Activated T-cell treated with anti-CD3 and anti-CD28 coated beads, Interleukin-2, amount 50 U/mL, for 72 hours (primary cell): ENCODE results near the gene SORCS3. TPM values are rescaled to one million over a fixed set of nuclear protein-coding genes. Genes with fewer than 3 reads are reported as not detected.
A peak's percentile ranks its signal among the peaks of the same experiment; 100 is the strongest.

Experiments used
- ATAC-seq, 2 donors: fragments of 150-1000 bp; cut with Tn5 transposase; replicated peaks in 1 of 2; 2 replicates each; pipeline ENCODE4 v1.10.0; 2021; ENCODE audit warnings: moderate library complexity in 2 of 2, mild to moderate bottlenecking in 1 of 2
- DNase-seq, 2 donors: peaks; one replicate each; pipeline ENCODE4 v3.0.0; 2021 to 2022; ENCODE audit warnings: mixed read lengths in 1 of 2
- H3K27ac Mint-ChIP-seq: one replicate; pipeline ENCODE4 v1.8.0; 2022; ENCODE audit warnings: mild to moderate bottlenecking, moderate library complexity, mixed read lengths
- H3K27me3 Mint-ChIP-seq: one replicate; pipeline ENCODE4 v1.8.0; 2022; ENCODE audit warnings: low read depth, mixed read lengths
- H3K36me3 Mint-ChIP-seq, 2 donors: one replicate each; pipeline ENCODE4 v1.8.0; 2022; ENCODE audit warnings: mixed read lengths in 2 of 2, mild to moderate bottlenecking in 1 of 2; ENCODE audit not compliant: insufficient read depth in 2 of 2
- H3K4me1 Mint-ChIP-seq: one replicate; pipeline ENCODE4 v1.8.0; 2022; ENCODE audit warnings: low read depth, mixed read lengths
- H3K4me3 Mint-ChIP-seq, 2 donors: one replicate each; pipeline ENCODE4 v1.8.0; 2022; ENCODE audit warnings: mild to moderate bottlenecking in 2 of 2, mixed read lengths in 2 of 2, moderate library complexity in 2 of 2
- H3K9me3 Mint-ChIP-seq, 2 donors: one replicate each; pipeline ENCODE4 v1.8.0; 2022; ENCODE audit warnings: mixed read lengths in 2 of 2
- total RNA-seq, 2 donors: library from RNA; stranded (reverse); gene quantifications; one replicate each; pipeline ENCODE4 v1.2.3, GENCODE V29; 2022

SORCS3 gene
- total RNA-seq, 2 donors from 2014 or later, result not detected

DNA sequence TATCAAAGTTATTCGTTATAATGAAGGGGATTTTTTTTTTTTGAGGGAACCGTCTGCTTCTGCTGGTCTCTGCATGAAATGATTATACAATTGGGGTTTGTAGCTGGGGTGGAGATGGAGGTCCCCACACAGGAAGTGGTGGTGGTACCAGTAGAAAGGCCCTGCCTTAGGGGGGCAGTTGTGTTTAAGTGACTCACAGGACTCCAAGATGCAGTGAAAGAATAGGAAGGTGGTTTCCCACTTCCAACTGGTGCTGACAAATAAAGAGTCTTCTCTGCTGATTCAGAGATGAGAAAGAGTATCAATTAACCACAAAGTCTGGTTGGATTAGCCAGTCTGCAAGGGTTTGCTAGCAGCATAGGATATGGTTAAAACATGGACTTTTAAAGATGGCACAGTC, 376.0 kb downstream of the SORCS3 start:
- ATAC-seq (peak; percentile 94 to 97), DNase-seq (peak; percentile 23 to 32)
- no peaks in the 10 kb centered on the region for H3K36me3 Mint-ChIP-seq
- no peak overlapping the region for H3K4me3 Mint-ChIP-seq
- peaks cover 3 to 5% of the 10 kb centered on the region in 2 donors for H3K9me3 Mint-ChIP-seq
- no peak overlapping the region for H3K27ac Mint-ChIP-seq
- H3K27me3 Mint-ChIP-seq, result no peaks in the 10 kb centered on the region
- H3K4me1 Mint-ChIP-seq, result peaks cover 9% of the 10 kb centered on the region

DNA sequence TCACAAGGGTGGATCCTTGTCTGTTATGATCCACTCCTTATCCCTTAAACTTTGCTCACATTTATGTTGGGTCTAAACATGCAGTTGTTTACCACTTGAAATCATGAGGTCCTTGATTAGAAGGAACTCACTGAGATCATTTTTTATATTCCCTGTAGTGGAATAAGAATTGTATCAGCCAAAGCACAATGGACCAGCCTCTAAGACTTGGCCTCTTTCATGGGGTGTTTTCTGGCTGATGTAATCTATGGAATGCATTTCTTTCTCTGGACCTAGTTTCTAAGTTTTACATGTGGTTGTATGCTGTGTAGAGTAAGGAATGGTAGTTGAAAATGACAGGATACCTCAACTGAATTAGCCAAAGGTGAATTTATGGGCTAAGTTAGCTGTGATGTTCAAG, 376.6 kb downstream of the SORCS3 start:
- Mint-ChIP-seq H3K36me3 (no peaks in the 10 kb centered on the region), H3K4me1 (peaks cover 9% of the 10 kb centered on the region), H3K27ac (no peak overlapping the region), H3K9me3 (peaks cover 3 to 5% of the 10 kb centered on the region in 2 donors), H3K27me3 (no peaks in the 10 kb centered on the region), H3K4me3 (no peak overlapping the region)
- DNase-seq (no peak), ATAC-seq (no peak)

GRCh38 chr10:105023211-105024111, 382.4 kb downstream of the SORCS3 start:
- Mint-ChIP-seq H3K36me3 (no peaks in the 10 kb centered on the region), H3K4me3 (no peak overlapping the region), H3K27ac (no peak overlapping the region), H3K9me3 (peaks cover 0 to 5% of the 10 kb centered on the region in 2 donors), H3K4me1 (no peaks in the 10 kb centered on the region), H3K27me3 (no peaks in the 10 kb centered on the region)
- DNase-seq (no peak), ATAC-seq (no peak)

GRCh38 chr10:105024184-105024583, 383.1 kb downstream of the SORCS3 start:
- H3K9me3 Mint-ChIP-seq, result peaks cover 0 to 2% of the 10 kb centered on the region in 2 donors
- no peaks in the 10 kb centered on the region for H3K4me1 Mint-ChIP-seq
- ATAC-seq (no peak), DNase-seq (no peak)
- H3K36me3 Mint-ChIP-seq, result no peaks in the 10 kb centered on the region
- no peak overlapping the region for H3K4me3 Mint-ChIP-seq
- no peaks in the 10 kb centered on the region for H3K27me3 Mint-ChIP-seq
- H3K27ac Mint-ChIP-seq, result no peak overlapping the region

- Mint-ChIP-seq H3K4me3 (no peak overlapping the region), H3K9me3 (no peaks in the 10 kb centered on the region), H3K27me3 (no peaks in the 10 kb centered on the region), H3K36me3 (no peaks in the 10 kb centered on the region), H3K27ac (no peak overlapping the region), H3K4me1 (no peaks in the 10 kb centered on the region)
- ATAC-seq, result no peak
- no peak for DNase-seq
Observed at GRCh38 chr10:105025092-105025491, 384.0 kb downstream of the SORCS3 start.

DNA sequence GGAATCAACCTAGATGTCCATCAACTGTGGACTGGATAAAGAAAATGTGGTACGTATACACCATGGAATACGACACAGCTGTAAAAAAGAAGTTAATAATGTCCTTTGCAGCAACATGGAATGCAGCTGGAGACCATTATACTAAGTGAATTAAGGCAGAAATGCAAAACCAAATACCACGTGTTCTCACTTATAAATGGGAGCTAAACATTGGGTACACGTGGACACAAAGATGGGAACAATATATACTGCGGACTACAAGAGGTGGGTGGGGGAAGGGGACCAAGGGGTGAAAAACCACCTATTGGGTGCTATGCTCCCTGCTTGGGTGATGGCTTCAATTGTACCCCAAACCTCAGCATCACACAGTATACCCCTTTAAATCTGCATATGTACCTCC, 385.5 kb downstream of the SORCS3 start:
- H3K27ac Mint-ChIP-seq, result no peak overlapping the region
- no peak overlapping the region for H3K4me3 Mint-ChIP-seq
- H3K9me3 Mint-ChIP-seq, result no peaks in the 10 kb centered on the region
- H3K36me3 Mint-ChIP-seq, result no peaks in the 10 kb centered on the region
- DNase-seq (no peak), ATAC-seq (no peak)
- H3K4me1 Mint-ChIP-seq, result no peaks in the 10 kb centered on the region
- H3K27me3 Mint-ChIP-seq, result no peaks in the 10 kb centered on the region

GRCh38 chr10:105029286-105029685, 388.2 kb downstream of the SORCS3 start:
- Mint-ChIP-seq H3K4me1 (no peaks in the 10 kb centered on the region), H3K9me3 (peaks cover 0 to 3% of the 10 kb centered on the region in 2 donors), H3K27ac (no peak overlapping the region), H3K36me3 (no peaks in the 10 kb centered on the region), H3K27me3 (no peaks in the 10 kb centered on the region), H3K4me3 (no peak overlapping the region)
- ATAC-seq (no peak), DNase-seq (no peak)

DNA sequence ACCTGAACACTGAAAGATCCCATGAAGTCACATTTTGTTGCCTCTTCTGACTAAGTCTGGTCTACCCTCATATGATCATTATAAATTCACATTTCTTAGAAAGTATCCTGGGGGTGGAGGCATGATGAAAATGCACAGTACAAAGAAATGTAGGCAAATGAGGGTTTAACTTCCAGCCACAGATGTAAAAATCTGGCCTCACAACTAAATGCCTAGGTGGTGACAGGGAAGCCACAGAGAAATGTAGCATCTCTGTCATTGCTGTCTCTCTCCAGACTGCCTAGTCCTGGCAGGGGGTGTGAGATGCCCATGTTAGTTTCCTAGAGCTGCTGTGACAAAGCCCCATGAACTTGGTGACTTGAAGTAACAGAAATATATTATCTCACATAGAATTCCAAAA, 395.9 kb downstream of the SORCS3 start:
- H3K4me3 Mint-ChIP-seq, result no peak overlapping the region
- no peak overlapping the region for H3K27ac Mint-ChIP-seq
- H3K4me1 Mint-ChIP-seq, result no peaks in the 10 kb centered on the region
- ATAC-seq, result peak in 1 of 2 donors; percentile 32
- no peaks in the 10 kb centered on the region for H3K36me3 Mint-ChIP-seq
- H3K9me3 Mint-ChIP-seq, result peaks cover 0 to 3% of the 10 kb centered on the region in 2 donors
- no peaks in the 10 kb centered on the region for H3K27me3 Mint-ChIP-seq
- DNase-seq, result no peak

DNA sequence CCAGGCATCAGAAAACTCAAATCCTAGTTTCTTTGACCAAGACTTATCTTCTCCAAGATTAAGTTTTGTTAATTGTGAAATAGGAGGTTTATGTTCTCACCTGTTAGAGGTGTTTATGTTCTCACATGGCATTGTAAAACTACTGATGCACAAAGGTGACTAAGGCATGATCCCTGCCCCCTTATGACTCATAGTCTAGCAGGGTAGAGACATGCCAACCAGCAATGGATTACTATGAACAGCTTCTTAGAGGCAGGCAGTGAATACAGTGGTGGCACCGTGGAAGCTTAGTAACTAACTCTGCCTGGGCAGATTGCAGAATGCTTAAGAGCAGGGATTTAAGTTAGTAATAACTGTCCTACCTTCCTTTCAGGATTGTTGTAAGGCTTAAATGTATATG, 400.9 kb downstream of the SORCS3 start:
- H3K4me1 Mint-ChIP-seq, result no peaks in the 10 kb centered on the region
- H3K4me3 Mint-ChIP-seq, result no peak overlapping the region

DNA sequence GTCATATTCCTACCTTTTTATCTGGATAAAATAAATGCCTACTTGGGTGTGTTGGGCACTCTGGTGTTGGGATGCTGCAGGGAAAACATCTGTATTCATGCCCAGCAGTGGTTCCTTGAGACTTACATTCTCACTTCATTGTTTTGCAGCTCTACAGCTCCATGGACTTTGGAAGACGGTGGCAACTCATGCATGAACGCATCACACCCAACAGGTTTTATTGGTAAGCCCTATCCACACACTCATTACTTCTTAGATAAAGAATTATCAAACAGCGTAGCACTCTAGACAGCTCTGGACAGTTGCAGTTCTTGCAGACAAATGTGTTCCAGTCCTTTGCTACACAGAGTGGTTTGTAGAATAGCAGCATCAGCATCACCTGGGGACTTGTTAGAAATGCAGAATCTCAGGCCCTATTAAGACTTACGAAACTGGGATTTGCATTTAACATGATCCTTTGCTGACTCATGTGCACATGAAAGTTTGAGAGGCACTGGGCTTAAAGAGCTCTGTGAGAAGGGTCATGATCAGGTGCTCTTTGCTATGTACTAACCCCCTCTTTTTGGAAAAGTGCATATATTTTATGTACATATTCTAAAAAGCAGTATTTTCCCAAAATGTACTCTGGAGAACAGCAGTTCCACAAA, 401.9 kb downstream of the SORCS3 start:
- no peak for DNase-seq

More for the DNA sequence above, 400.9 kb downstream of the SORCS3 start:
- Mint-ChIP-seq H3K36me3 (peaks cover 0 to 3% of the 10 kb centered on the region in 2 donors), H3K27me3 (no peaks in the 10 kb centered on the region), H3K27ac (no peak overlapping the region), H3K9me3 (peaks cover 0 to 2% of the 10 kb centered on the region in 2 donors)
- DNase-seq (no peak), ATAC-seq (peak; percentile 39 to 45)

DNA sequence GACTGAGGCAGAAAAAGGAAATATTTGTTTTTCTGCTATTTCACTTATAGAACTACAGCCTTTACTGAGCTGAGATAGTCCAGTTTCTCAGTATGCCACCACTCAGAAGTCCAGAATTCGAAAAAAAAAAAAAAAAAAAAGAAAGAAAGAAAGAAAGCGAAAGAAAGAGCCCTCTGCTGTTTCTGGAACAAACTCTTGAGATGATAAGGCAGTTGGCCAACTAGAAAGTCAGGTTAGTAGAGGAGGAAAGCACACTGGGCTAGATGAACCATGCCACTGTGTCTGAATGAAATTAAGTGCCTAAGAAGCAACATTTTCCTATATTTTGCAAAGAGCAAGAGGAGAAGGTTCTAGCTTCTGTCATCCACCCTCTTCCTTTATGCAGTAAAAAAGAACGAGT, 403.8 kb downstream of the SORCS3 start:
- Mint-ChIP-seq H3K27ac (no peak overlapping the region), H3K9me3 (peaks cover 2 to 4% of the 10 kb centered on the region in 2 donors), H3K36me3 (peaks cover 0 to 3% of the 10 kb centered on the region in 2 donors), H3K27me3 (no peaks in the 10 kb centered on the region), H3K4me3 (no peak overlapping the region), H3K4me1 (no peaks in the 10 kb centered on the region)
- DNase-seq (no peak), ATAC-seq (no peak)

More for the DNA sequence above, 401.9 kb downstream of the SORCS3 start:
- no peak for ATAC-seq
- Mint-ChIP-seq H3K27ac (no peak overlapping the region), H3K4me1 (no peaks in the 10 kb centered on the region), H3K36me3 (peaks cover 0 to 3% of the 10 kb centered on the region in 2 donors), H3K27me3 (no peaks in the 10 kb centered on the region), H3K9me3 (peaks cover 0 to 2% of the 10 kb centered on the region in 2 donors), H3K4me3 (no peak overlapping the region)

DNA sequence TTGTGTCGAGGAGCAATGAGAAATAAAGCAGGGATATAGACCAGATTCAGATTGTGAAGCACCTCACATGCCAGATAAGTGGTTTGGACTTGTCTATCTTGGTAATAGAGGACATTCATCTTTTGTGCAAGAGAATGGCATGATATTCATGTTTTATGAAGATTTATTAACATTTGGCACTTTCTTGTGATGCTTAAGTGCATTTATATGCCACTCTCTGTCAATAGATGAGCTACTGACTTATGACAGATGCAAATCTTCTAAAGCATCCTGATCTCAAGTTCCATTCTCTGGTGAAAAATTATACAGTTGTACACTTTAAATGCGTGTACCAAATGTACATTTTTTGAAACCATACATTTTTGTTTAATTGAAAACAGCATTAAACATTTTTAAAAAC, 415.3 kb downstream of the SORCS3 start:
- no peak overlapping the region for H3K27ac Mint-ChIP-seq
- peaks cover 0 to 2% of the 10 kb centered on the region in 2 donors for H3K36me3 Mint-ChIP-seq

GRCh38 chr10:105062951-105063350, 421.9 kb downstream of the SORCS3 start:
- DNase-seq (no peak), ATAC-seq (no peak)
- Mint-ChIP-seq H3K27me3 (no peaks in the 10 kb centered on the region), H3K36me3 (no peaks in the 10 kb centered on the region), H3K9me3 (peaks cover 0 to 4% of the 10 kb centered on the region in 2 donors), H3K4me1 (no peaks in the 10 kb centered on the region), H3K4me3 (no peak overlapping the region), H3K27ac (no peak overlapping the region)

More for the DNA sequence above, 415.3 kb downstream of the SORCS3 start:
- ATAC-seq (no peak), DNase-seq (no peak)
- Mint-ChIP-seq H3K4me1 (no peaks in the 10 kb centered on the region), H3K4me3 (no peak overlapping the region), H3K27me3 (no peaks in the 10 kb centered on the region), H3K9me3 (peaks cover 6 to 9% of the 10 kb centered on the region in 2 donors)
